ENCODE results near the gene LGALS7. TPM values are rescaled to one million over a fixed set of nuclear protein-coding genes. Genes with fewer than 3 reads are reported as not detected.
"Not testable (repeated sequence)": the region's sequence is repeated elsewhere in the genome, so short reads cannot be mapped to it uniquely, and the experiment has no call there.

Gene LGALS7
- total and polyA plus RNA-seq, 2 experiments from 2014 or later, result 1.2 TPM; not detected in 1

DNA sequence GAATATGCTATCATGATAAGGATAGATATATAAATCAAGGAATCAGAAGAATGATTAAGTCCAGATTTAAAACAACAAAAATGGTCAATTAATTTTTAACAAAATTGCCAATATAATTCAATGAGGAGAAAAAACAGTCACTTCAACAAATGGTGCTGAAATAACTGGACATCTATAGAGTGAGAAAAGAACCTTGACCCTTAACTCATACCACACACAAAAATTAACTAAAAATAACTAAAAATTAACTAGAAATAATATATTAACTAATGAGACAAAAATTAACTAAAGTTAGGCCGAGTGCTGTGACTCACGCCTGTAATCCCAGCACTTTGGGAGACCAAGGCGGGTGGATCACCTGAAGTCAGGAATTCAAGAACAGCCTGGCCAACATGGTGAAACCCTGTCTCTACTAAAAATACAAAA is 9.5 kb downstream of the LGALS7 start:
- H2AFZ ChIP-seq, result no peak overlapping the region
- 58% methylated on average over 3 of the region's 3 CpGs for WGBS (ENCODE audit: low lambda C conversion rate, missing lambda C conversion rate)
- no peaks in the 10 kb centered on the region for H3K36me3 ChIP-seq (replicated peaks; ENCODE audit: insufficient read depth, low read depth)
- TF ChIP-seq, protein P1, sequence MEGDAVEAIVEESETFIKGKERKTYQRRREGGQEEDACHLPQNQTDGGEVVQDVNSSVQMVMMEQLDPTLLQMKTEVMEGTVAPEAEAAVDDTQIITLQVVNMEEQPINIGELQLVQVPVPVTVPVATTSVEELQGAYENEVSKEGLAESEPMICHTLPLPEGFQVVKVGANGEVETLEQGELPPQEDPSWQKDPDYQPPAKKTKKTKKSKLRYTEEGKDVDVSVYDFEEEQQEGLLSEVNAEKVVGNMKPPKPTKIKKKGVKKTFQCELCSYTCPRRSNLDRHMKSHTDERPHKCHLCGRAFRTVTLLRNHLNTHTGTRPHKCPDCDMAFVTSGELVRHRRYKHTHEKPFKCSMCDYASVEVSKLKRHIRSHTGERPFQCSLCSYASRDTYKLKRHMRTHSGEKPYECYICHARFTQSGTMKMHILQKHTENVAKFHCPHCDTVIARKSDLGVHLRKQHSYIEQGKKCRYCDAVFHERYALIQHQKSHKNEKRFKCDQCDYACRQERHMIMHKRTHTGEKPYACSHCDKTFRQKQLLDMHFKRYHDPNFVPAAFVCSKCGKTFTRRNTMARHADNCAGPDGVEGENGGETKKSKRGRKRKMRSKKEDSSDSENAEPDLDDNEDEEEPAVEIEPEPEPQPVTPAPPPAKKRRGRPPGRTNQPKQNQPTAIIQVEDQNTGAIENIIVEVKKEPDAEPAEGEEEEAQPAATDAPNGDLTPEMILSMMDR (IDR thresholded peaks at IDR 0.05; ENCODE audit: poor library complexity), result no peak
- no peak for TF ChIP-seq EZH2 (IDR thresholded peaks at IDR 0.05; ENCODE audit: borderline replicate concordance)
- no peak for TF ChIP-seq EZH2phosphoT487 (IDR thresholded peaks at IDR 0.05; ENCODE audit: low read depth, severe bottlenecking, unreplicated experiment)
- peaks cover 2% of the 10 kb centered on the region for H3K79me2 ChIP-seq
- no peak overlapping the region for H3K4me2 ChIP-seq
- no peak for DNase-seq (ENCODE audit: low spot score)
- peaks cover 12% of the 10 kb centered on the region for H3K4me1 ChIP-seq (ENCODE audit: insufficient read depth)
- no peaks in the 10 kb centered on the region for H3K27me3 ChIP-seq
- H3K9me2 ChIP-seq (replicated peaks; ENCODE audit: insufficient read depth), result no peaks in the 10 kb centered on the region
- H3K9me3 ChIP-seq (ENCODE audit: low read depth), result no peaks in the 10 kb centered on the region
- no peaks in the 10 kb centered on the region for H4K20me1 ChIP-seq (ENCODE audit: insufficient read depth, poor library complexity, severe bottlenecking)
- H3K27ac ChIP-seq, result peak overlapping the region; percentile 95
- no peak overlapping the region for H3K4me3 ChIP-seq

DNA sequence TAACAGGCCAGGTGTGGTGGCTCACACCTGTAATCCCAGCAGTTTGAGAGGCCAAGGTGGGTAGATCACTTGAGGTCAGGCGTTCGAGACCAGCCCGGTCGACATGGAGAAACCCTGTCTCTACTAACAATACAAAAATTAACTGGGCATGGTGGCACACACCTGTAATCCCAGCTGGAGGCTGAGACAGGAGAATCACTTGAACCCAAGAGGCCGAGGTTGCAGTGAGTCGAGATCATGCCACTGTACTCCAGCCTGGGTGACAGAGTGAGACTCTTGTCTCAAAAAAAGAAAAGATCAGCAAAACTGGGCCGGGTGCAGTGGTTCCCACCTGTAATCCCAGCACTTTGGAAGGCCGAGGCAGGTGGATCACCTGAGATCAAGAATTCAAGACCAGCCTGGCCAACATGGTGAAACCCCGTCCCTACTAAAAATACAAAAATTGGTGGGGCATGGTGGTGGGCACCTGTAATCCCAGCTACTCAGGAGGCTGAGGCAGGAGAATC is 11.4 kb downstream of the LGALS7 start:
- Histone ChIP-seq H3K4me2 (peak overlapping the region; percentile 65), H3K4me1 (ENCODE audit: insufficient read depth) (peaks cover 12% of the 10 kb centered on the region), H3K27ac (peak overlapping the region; percentile 95)
- not testable (repeated sequence) for H2AFZ ChIP-seq; H3K4me3 ChIP-seq; H3K9me3 ChIP-seq (ENCODE audit: low read depth); H3K79me2 ChIP-seq; H3K27me3 ChIP-seq; H4K20me1 ChIP-seq (ENCODE audit: insufficient read depth, poor library complexity, severe bottlenecking); H3K36me3 ChIP-seq (replicated peaks; ENCODE audit: insufficient read depth, low read depth); DNase-seq (ENCODE audit: low spot score); H3K9me2 ChIP-seq (replicated peaks; ENCODE audit: insufficient read depth)
- 95% methylated on average over 9 of the region's 9 CpGs for WGBS (ENCODE audit: low lambda C conversion rate, missing lambda C conversion rate)

DNA sequence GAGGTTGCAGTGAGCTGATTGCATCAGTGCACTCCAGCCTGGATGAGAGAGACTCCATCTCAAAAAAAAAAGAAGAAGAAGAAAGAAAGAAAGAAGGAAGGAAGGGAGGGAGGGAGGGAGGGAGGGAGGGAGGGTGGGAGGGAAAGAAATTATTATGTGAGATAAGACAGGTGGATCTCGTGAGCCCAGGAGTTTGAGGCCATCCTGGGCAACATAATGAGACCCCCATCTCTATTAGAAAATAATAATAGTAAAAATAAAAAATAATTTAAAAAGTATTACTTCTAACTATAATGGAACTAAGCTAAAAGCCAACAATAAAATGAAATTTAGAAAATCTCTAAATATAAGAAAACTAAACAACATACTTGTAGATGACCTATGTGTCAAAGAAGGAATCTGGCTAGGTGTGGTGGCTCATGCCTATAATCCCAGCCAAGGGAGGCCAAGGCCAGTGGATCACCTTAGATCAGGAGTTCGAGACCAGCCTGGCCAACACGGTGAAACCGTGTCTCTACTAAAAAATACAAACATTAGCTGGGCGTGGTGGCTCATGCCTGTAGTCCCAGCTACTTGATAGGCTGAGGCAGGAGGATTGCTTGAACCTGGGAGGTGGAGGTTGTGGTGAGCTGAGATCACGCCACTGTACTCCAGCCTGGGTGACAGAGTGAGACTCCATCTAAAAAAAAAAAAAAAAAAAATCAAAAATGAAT is 12.4 kb downstream of the LGALS7 start:
- 72% methylated on average over 6 of the region's 6 CpGs for WGBS (ENCODE audit: low lambda C conversion rate, missing lambda C conversion rate)
- H3K4me2 ChIP-seq, result peak overlapping the region; percentile 65
- not testable (repeated sequence) for H3K9me3 ChIP-seq (ENCODE audit: low read depth)

DNA sequence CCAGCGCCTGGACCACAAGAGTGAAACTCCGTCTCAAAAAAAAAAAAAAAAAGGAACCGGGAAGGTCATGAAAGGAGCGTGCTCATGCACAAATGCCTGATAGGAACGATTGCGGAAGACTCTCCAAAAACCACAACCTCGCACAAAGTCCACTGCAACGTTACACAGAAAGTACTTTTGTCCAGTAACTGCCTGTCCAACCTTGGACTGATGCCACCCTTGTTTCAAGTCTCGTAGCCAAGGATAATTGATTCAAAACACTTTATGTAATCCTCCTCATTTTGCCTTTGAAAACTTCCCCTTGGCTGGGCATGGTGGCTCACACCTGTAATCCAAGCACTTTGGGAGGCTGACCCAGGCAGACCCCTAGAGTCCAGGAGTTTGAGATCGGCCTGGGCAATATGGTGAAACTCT is 13.7 kb downstream of the LGALS7 start:
- no peak overlapping the region for H3K4me2 ChIP-seq
- H3K4me1 ChIP-seq (ENCODE audit: insufficient read depth), result peaks cover 12% of the 10 kb centered on the region
- H3K27ac ChIP-seq, result no peak overlapping the region
- H3K4me3 ChIP-seq, result no peak overlapping the region
- H3K27me3 ChIP-seq, result no peaks in the 10 kb centered on the region
- H3K9me3 ChIP-seq (ENCODE audit: low read depth), result no peaks in the 10 kb centered on the region
- no peaks in the 10 kb centered on the region for H3K9me2 ChIP-seq (replicated peaks; ENCODE audit: insufficient read depth)
- peak; percentile 40 for DNase-seq (ENCODE audit: low spot score)
- no peaks in the 10 kb centered on the region for H3K36me3 ChIP-seq (replicated peaks; ENCODE audit: insufficient read depth, low read depth)
- 69% methylated on average over 10 of the region's 10 CpGs for WGBS (ENCODE audit: low lambda C conversion rate, missing lambda C conversion rate)
- no peak overlapping the region for H2AFZ ChIP-seq
- TF ChIP-seq, protein P1 (IDR thresholded peaks at IDR 0.05; ENCODE audit: poor library complexity), result no peak
- H3K79me2 ChIP-seq, result peaks cover 2% of the 10 kb centered on the region
- H4K20me1 ChIP-seq (ENCODE audit: insufficient read depth, poor library complexity, severe bottlenecking), result no peaks in the 10 kb centered on the region

More for the DNA sequence above, 12.4 kb downstream of the LGALS7 start:
- H3K9me2 ChIP-seq (replicated peaks; ENCODE audit: insufficient read depth); H3K4me3 ChIP-seq; H2AFZ ChIP-seq; H3K27me3 ChIP-seq; H3K79me2 ChIP-seq; DNase-seq (ENCODE audit: low spot score); H4K20me1 ChIP-seq (ENCODE audit: insufficient read depth, poor library complexity, severe bottlenecking); H3K36me3 ChIP-seq (replicated peaks; ENCODE audit: insufficient read depth, low read depth): not testable (repeated sequence)
- peaks cover 12% of the 10 kb centered on the region for H3K4me1 ChIP-seq (ENCODE audit: insufficient read depth)
- H3K27ac ChIP-seq, result peak overlapping the region; percentile 95

DNA sequence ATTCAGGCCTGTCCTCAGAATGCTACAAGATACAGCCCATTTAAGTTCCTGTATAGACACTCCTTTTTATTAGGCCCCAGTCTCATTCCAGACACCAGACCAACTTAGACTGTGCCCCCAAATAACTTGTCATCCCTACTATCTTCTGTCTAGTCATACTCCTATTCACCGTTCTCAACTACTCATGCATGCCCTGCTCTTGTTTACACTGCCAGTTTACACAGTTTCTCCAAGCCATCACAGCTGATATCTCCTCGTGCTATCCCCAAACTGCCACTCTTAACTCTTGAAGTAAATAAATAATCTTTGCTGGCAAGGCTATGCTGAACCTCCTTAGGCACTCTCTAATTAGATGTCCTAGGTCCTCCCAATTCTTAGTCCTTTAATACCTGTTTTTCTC is 19.1 kb downstream of the LGALS7 start:
- not testable (repeated sequence) for H2AFZ ChIP-seq; H4K20me1 ChIP-seq (ENCODE audit: insufficient read depth, poor library complexity, severe bottlenecking); H3K9me2 ChIP-seq (replicated peaks; ENCODE audit: insufficient read depth); H3K79me2 ChIP-seq; H3K36me3 ChIP-seq (replicated peaks; ENCODE audit: insufficient read depth, low read depth); H3K4me3 ChIP-seq; H3K4me1 ChIP-seq (ENCODE audit: insufficient read depth); H3K9me3 ChIP-seq (ENCODE audit: low read depth); H3K27me3 ChIP-seq; H3K4me2 ChIP-seq; DNase-seq (ENCODE audit: low spot score)
- WGBS (ENCODE audit: low lambda C conversion rate, missing lambda C conversion rate), result 44% methylated on average over 2 of the region's 2 CpGs
- H3K27ac ChIP-seq, result peak overlapping the region; percentile 27

DNA sequence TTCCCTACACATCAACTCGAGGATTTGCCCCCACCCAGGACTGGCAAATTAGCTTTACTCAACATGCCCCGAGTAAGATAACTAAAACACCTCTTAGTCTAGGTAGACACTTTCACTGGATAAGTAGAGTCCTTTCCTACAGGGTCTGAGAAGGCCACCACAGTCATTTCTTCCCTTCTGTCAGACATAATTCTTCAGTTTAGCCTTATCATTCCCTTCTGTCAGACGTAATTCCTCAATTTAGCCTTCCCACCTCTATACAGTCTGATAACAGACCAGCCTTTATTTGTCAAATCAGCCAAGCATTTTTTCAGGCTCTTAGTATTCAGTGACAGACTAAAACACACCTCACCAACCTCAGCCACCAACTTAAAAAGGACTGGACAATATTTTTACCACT is 19.5 kb downstream of the LGALS7 start:
- DNase-seq (ENCODE audit: low spot score), result not testable (repeated sequence)

More for the DNA sequence above, 19.5 kb downstream of the LGALS7 start:
- not testable (repeated sequence) for H2AFZ ChIP-seq; H3K79me2 ChIP-seq; H3K4me3 ChIP-seq; H3K4me2 ChIP-seq; H3K36me3 ChIP-seq (replicated peaks; ENCODE audit: insufficient read depth, low read depth); H3K4me1 ChIP-seq (ENCODE audit: insufficient read depth); H3K27me3 ChIP-seq; H3K9me2 ChIP-seq (replicated peaks; ENCODE audit: insufficient read depth); H4K20me1 ChIP-seq (ENCODE audit: insufficient read depth, poor library complexity, severe bottlenecking); H3K9me3 ChIP-seq (ENCODE audit: low read depth)
- WGBS (ENCODE audit: low lambda C conversion rate, missing lambda C conversion rate), result 58% methylated on average over 3 of the region's 3 CpGs
- peak overlapping the region; percentile 27 for H3K27ac ChIP-seq
